IPS-18a (cell line): ENCODE data around the gene PSMB11.
A peak's percentile ranks its signal among the peaks of the same experiment; 100 is the strongest.
"Not testable (repeated sequence)": the region's sequence is repeated elsewhere in the genome, so short reads cannot be mapped to it uniquely, and the experiment has no call there.

Source experiments
- H3K27ac ChIP-seq: one replicate; pipeline ENCODE4 v1.5.1; 2013; ENCODE audit warnings: low read length
- H3K27me3 ChIP-seq: one replicate; pipeline ENCODE4 v1.6.1; 2013; ENCODE audit warnings: mild to moderate bottlenecking, low read length; ENCODE audit not compliant: control insufficient read depth, insufficient read depth
- H3K36me3 ChIP-seq: one replicate; pipeline ENCODE4 v1.6.1; 2013; ENCODE audit warnings: low read depth, low read length; ENCODE audit not compliant: control insufficient read depth
- H3K4me1 ChIP-seq: one replicate; pipeline ENCODE4 v1.6.1; 2013; ENCODE audit warnings: low read depth, low read length; ENCODE audit not compliant: control insufficient read depth
- H3K4me3 ChIP-seq: one replicate; pipeline ENCODE4 v1.5.1; 2013; ENCODE audit warnings: low read length
- H3K9ac ChIP-seq: one replicate; pipeline ENCODE4 v1.6.1; 2013; ENCODE audit warnings: mild to moderate bottlenecking, low read length, moderate library complexity
- H3K9me3 ChIP-seq: one replicate; pipeline ENCODE4 v1.6.1; 2013; ENCODE audit warnings: low read depth, low read length; ENCODE audit not compliant: control insufficient read depth

Gene PSMB11

GRCh38 chr14:23005451-23006187, 36.4 kb upstream of the PSMB11 start:
- Histone ChIP-seq H3K9me3 (no peaks in the 10 kb centered on the region), H3K36me3 (no peaks in the 10 kb centered on the region), H3K4me3 (peak overlapping the region; percentile 93), H3K27ac (no peak overlapping the region), H3K4me1 (peaks cover 17% of the 10 kb centered on the region), H3K9ac (peak overlapping the region; percentile 73), H3K27me3 (no peaks in the 10 kb centered on the region)

GRCh38 chr14:23006188-23006534, 35.9 kb upstream of the PSMB11 start:
- Histone ChIP-seq H3K9ac (peak overlapping the region; percentile 73), H3K27me3 (no peaks in the 10 kb centered on the region), H3K4me3 (peak overlapping the region; percentile 93), H3K4me1 (peaks cover 17% of the 10 kb centered on the region), H3K36me3 (no peaks in the 10 kb centered on the region), H3K27ac (peak overlapping the region; percentile 92), H3K9me3 (no peaks in the 10 kb centered on the region)

GRCh38 chr14:23006544-23007419, 35.2 kb upstream of the PSMB11 start:
- Histone ChIP-seq H3K27me3 (no peaks in the 10 kb centered on the region), H3K27ac (peak overlapping the region; percentile 95), H3K9ac (peak overlapping the region; percentile 73), H3K4me1 (peaks cover 17% of the 10 kb centered on the region), H3K36me3 (no peaks in the 10 kb centered on the region), H3K9me3 (no peaks in the 10 kb centered on the region), H3K4me3 (peak overlapping the region; percentile 93)

DNA sequence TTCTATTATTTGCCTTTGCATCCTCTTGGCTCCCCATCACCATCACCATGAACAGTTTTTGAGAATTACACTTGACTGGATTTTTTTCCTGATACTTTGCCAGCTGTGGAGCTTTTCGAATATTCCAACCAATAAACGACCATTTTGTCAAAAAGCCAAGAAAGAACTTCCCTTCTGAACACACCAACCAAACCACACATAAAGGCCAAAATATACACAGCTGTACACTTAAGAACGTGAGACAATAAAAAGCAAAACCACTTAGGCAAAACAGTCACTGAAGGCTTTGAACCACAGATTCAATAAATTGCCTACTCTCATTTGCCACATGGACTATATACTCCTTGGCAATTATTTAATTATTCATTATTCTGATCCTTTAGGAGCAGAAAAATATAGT, 33.2 kb upstream of the PSMB11 start:
- Histone ChIP-seq H3K27ac (no peak overlapping the region), H3K4me3 (no peak overlapping the region), H3K9ac (no peak overlapping the region)

DNA sequence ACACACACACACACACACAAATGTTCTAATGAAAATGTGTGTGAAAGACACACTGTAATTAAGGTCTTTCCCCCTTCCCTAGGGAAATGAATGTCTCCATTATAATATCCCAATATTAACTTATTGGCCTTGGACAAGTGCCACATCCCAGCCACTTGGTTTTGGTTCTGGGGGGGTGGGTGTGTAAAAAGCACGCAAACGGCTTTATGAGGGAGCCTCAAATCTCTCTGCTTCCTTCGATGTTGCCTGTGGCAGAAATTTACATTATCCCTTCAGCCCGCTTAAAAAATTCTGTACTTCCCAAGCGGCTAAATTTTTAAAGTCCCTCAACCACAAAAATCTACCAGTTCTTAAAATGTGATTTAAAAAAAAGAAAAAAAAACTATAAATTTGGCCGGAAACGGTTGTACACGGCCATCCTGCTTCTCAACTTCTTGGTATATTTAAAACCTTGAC, 32.5 kb upstream of the PSMB11 start:
- no peak overlapping the region for H3K27ac ChIP-seq
- H3K9me3 ChIP-seq = no peaks in the 10 kb centered on the region
- peaks cover 17% of the 10 kb centered on the region for H3K4me1 ChIP-seq
- H3K4me3 ChIP-seq = peak overlapping the region; percentile 64
- peak overlapping the region; percentile 38 for H3K9ac ChIP-seq
- no peaks in the 10 kb centered on the region for H3K27me3 ChIP-seq
- no peaks in the 10 kb centered on the region for H3K36me3 ChIP-seq

More for the DNA sequence above, 33.2 kb upstream of the PSMB11 start:
- Histone ChIP-seq H3K27me3 (no peaks in the 10 kb centered on the region), H3K9me3 (no peaks in the 10 kb centered on the region), H3K36me3 (no peaks in the 10 kb centered on the region), H3K4me1 (peaks cover 17% of the 10 kb centered on the region)

GRCh38 chr14:23009939-23010726, 31.9 kb upstream of the PSMB11 start, which contains the start of gene C14orf93:
C14orf93 (minus strand) TSS chr14:23010143; CDS start chr14:22999023, 11,120 bp downstream.
- Histone ChIP-seq H3K9me3 (no peaks in the 10 kb centered on the region), H3K4me3 (peak within 1 kb of the TSS; percentile 64), H3K36me3 (no peaks in the 10 kb centered on the region), H3K27ac (no peak within 1 kb of the TSS), H3K9ac (peak within 1 kb of the TSS; percentile 38), H3K4me1 (peaks cover 17% of the 10 kb centered on the region), H3K27me3 (no peaks in the 10 kb centered on the region)

- Histone ChIP-seq H3K4me3 (no peak overlapping the region), H3K36me3 (no peaks in the 10 kb centered on the region), H3K9ac (no peak overlapping the region), H3K27me3 (no peaks in the 10 kb centered on the region), H3K27ac (no peak overlapping the region), H3K9me3 (no peaks in the 10 kb centered on the region), H3K4me1 (peaks cover 4% of the 10 kb centered on the region)
Observed at GRCh38 chr14:23013054-23013748, 28.8 kb upstream of the PSMB11 start.

DNA sequence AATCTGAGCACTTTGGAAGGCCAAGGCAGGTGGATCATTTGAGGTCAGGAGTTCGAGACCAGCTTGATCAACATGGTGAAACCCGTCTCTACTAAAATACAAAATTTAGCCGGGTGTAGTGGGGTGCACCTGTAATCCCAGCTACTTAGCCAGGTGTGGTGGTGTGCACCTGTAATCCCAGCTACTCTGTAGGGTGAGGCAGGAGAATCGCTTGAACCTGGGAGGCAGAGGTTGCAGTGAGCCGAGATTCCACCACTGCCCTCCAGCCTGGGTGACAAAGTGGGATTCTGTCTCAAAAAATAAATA, 28.3 kb upstream of the PSMB11 start:
- H3K36me3 ChIP-seq, H3K27ac ChIP-seq, H3K9ac ChIP-seq, H3K9me3 ChIP-seq, H3K27me3 ChIP-seq, H3K4me1 ChIP-seq, H3K4me3 ChIP-seq: not testable (repeated sequence)

- Histone ChIP-seq H3K4me3 (no peak overlapping the region), H3K9ac (no peak overlapping the region)
Observed at GRCh38 chr14:23015618-23016017, 26.4 kb upstream of the PSMB11 start.

GRCh38 chr14:23017091-23017490, 24.9 kb upstream of the PSMB11 start:
- Histone ChIP-seq H3K9ac (no peak overlapping the region), H3K9me3 (no peaks in the 10 kb centered on the region), H3K27ac (no peak overlapping the region), H3K27me3 (no peaks in the 10 kb centered on the region), H3K4me1 (no peaks in the 10 kb centered on the region), H3K4me3 (no peak overlapping the region), H3K36me3 (no peaks in the 10 kb centered on the region)

More at GRCh38 chr14:23015618-23016017, 26.4 kb upstream of the PSMB11 start:
- no peaks in the 10 kb centered on the region for H3K9me3 ChIP-seq
- H3K27ac ChIP-seq = no peak overlapping the region
- H3K27me3 ChIP-seq = no peaks in the 10 kb centered on the region
- no peaks in the 10 kb centered on the region for H3K36me3 ChIP-seq
- H3K4me1 ChIP-seq = no peaks in the 10 kb centered on the region

GRCh38 chr14:23018107-23018506, 23.9 kb upstream of the PSMB11 start:
- H3K27me3 ChIP-seq = no peaks in the 10 kb centered on the region
- H3K27ac ChIP-seq = no peak overlapping the region
- H3K4me3 ChIP-seq = no peak overlapping the region
- H3K9ac ChIP-seq = no peak overlapping the region
- no peaks in the 10 kb centered on the region for H3K9me3 ChIP-seq
- no peaks in the 10 kb centered on the region for H3K4me1 ChIP-seq
- H3K36me3 ChIP-seq = no peaks in the 10 kb centered on the region
